Nephron (organoid): ENCODE data around the gene TJP1.
A peak's percentile ranks its signal among the peaks of the same experiment; 100 is the strongest.
"Not testable (repeated sequence)": the region's sequence is repeated elsewhere in the genome, so short reads cannot be mapped to it uniquely, and the experiment has no call there.

Source experiments
- H3K27ac Mint-ChIP-seq, 3 experiments: 2 replicates each; pipeline ENCODE4 v1.8.0; 2020; ENCODE audit warnings: mixed read lengths in 3 of 3, mild to moderate bottlenecking in 2 of 3, moderate library complexity in 1 of 3
- H3K27me3 Mint-ChIP-seq: 2 replicates; pipeline ENCODE4 v1.8.0; 2021; ENCODE audit warnings: low read depth, mild to moderate bottlenecking, moderate library complexity, mixed read lengths
- H3K36me3 Mint-ChIP-seq: 2 replicates; pipeline ENCODE4 v1.8.0; 2020; ENCODE audit warnings: low read depth, mixed read lengths
- H3K4me1 Mint-ChIP-seq: 2 replicates; pipeline ENCODE4 v1.8.0; 2020; ENCODE audit warnings: mixed read lengths
- H3K4me3 Mint-ChIP-seq, 3 experiments: 2 replicates each; pipeline ENCODE4 v1.8.0; 2020; ENCODE audit warnings: mild to moderate bottlenecking in 3 of 3, mixed read lengths in 3 of 3, moderate library complexity in 2 of 3
- H3K9me3 Mint-ChIP-seq: 2 replicates; pipeline ENCODE4 v1.8.0; 2020; ENCODE audit warnings: mixed read lengths
- TF ChIP-seq, protein P1 (sequence below), 3 experiments: fragments of 200-600 bp; sonication (generic); IDR thresholded peaks; one replicate each; pipeline ENCODE4 v1.5.0; 2021; ENCODE audit warnings: antibody characterized with exemption in 3 of 3; ENCODE audit not compliant: unreplicated experiment in 3 of 3

The TJP1 gene

DNA sequence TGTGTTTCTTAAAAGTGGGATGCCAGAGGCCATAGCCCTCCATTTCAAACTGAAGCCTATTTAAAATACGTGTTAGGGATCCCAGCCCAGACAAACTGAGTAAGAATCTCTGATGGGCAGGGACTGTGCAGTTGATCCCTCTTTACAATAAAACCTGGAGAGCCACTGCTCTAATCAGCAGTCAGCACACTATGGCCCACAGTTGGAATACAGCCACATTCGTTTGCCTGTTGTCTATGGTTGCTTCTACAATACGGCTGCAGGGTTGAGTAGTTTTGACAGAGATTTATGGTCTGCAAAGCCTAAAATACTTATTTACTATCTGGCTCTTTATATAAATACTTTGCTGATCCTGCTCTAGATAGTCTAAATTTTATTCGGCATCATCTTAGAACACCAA, 32.4 kb downstream of the TJP1 start:
- Mint-ChIP-seq H3K4me1 (peaks cover 9% of the 10 kb centered on the region), H3K27me3 (no peaks in the 10 kb centered on the region), H3K27ac (no peak overlapping the region)

DNA sequence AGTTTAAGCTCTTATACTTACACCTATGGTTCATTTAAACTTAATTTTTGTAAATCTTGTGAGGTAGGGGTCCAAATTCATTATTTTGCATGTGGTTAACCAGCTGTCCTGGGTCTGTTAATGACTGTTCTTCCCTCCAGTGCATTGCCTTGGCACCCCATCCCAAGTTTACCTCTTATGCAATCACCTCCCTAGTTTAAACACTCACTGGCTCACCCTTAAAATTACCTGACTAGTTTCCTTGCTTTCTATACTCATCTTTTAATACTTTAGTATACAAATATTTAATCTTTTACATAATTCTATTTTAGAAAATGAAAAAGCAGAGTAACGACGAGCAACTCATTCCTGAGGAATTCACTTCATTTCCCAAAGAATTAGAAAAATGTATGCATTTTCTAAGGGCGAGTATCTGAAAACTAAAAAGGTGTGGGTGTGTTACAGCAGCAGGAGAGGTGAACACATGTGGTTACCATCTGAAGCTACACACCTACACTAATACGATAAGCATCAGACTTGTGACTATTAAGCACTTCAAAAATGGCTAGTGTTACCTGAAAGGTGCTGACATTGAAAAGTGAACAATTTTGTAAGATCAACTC, 33.7 kb downstream of the TJP1 start:
- H3K36me3 Mint-ChIP-seq, result peaks cover 55% of the 10 kb centered on the region
- H3K4me1 Mint-ChIP-seq, result peaks cover 15% of the 10 kb centered on the region
- TF ChIP-seq, protein P1, sequence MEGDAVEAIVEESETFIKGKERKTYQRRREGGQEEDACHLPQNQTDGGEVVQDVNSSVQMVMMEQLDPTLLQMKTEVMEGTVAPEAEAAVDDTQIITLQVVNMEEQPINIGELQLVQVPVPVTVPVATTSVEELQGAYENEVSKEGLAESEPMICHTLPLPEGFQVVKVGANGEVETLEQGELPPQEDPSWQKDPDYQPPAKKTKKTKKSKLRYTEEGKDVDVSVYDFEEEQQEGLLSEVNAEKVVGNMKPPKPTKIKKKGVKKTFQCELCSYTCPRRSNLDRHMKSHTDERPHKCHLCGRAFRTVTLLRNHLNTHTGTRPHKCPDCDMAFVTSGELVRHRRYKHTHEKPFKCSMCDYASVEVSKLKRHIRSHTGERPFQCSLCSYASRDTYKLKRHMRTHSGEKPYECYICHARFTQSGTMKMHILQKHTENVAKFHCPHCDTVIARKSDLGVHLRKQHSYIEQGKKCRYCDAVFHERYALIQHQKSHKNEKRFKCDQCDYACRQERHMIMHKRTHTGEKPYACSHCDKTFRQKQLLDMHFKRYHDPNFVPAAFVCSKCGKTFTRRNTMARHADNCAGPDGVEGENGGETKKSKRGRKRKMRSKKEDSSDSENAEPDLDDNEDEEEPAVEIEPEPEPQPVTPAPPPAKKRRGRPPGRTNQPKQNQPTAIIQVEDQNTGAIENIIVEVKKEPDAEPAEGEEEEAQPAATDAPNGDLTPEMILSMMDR (IDR thresholded peaks at IDR 0.05; ENCODE audit: unreplicated experiment in 3 of 3), result no peak
- H3K27ac Mint-ChIP-seq, result no peak overlapping the region
- peaks cover 7% of the 10 kb centered on the region for H3K9me3 Mint-ChIP-seq
- no peak overlapping the region for H3K4me3 Mint-ChIP-seq
- H3K27me3 Mint-ChIP-seq, result no peaks in the 10 kb centered on the region

More for the DNA sequence above, 32.4 kb downstream of the TJP1 start:
- TF ChIP-seq, protein P1 (IDR thresholded peaks at IDR 0.05; ENCODE audit: unreplicated experiment in 3 of 3), result no peak
- H3K36me3 Mint-ChIP-seq, result peaks cover 58% of the 10 kb centered on the region
- peaks cover 17% of the 10 kb centered on the region for H3K9me3 Mint-ChIP-seq
- no peak overlapping the region for H3K4me3 Mint-ChIP-seq

DNA sequence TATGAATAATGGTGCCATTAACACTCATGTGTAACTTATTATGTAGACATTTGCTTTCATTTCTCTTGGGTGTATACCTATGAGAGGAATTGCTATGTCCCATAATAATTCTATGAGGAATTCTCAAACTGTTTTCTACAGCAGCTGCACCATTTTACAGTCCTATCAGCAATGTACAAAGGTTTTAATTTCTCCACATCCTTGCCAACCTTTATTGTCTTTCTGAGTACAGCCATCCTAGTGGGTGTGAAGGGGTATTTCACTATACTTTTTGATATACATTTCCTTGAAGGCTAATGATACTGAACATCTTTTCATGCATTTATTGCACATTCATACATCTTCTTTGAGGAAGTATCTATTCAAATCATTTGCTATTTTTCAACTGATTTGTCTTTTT, 34.5 kb downstream of the TJP1 start:
- Mint-ChIP-seq H3K4me1 (peaks cover 19% of the 10 kb centered on the region), H3K9me3 (peaks cover 7% of the 10 kb centered on the region), H3K27ac (peak overlapping the region in 1 of 3 experiments; percentile 29), H3K4me3 (no peak overlapping the region), H3K27me3 (no peaks in the 10 kb centered on the region), H3K36me3 (peaks cover 53% of the 10 kb centered on the region)
- TF ChIP-seq, protein P1 (IDR thresholded peaks at IDR 0.05; ENCODE audit: unreplicated experiment in 3 of 3), result no peak

DNA sequence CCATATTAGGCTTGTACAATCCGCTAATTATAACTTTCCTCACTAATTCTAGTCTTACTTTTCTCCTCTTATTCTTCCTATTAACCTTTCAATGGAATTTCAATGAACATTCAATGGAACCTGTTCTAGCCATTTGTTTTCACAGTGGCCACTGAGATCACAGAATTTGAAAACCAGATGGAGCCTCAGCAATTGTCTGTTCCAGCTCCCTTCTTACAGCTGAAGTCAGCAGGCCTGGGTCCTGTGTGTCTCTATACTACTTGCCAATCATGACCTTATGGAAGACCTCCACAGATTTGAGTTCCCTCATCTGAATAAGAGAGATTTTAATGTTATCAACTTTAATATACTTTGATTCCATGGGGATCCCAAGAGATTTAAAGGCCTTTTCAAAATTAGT, 36.6 kb downstream of the TJP1 start:
- Mint-ChIP-seq H3K9me3 (peaks cover 21% of the 10 kb centered on the region), H3K27ac (peak overlapping the region; percentile 5 to 32 (median 8)), H3K27me3 (no peaks in the 10 kb centered on the region), H3K4me3 (no peak overlapping the region), H3K4me1 (peaks cover 19% of the 10 kb centered on the region), H3K36me3 (peaks cover 64% of the 10 kb centered on the region)
- TF ChIP-seq, protein P1 (IDR thresholded peaks at IDR 0.05; ENCODE audit: unreplicated experiment in 3 of 3), result no peak

DNA sequence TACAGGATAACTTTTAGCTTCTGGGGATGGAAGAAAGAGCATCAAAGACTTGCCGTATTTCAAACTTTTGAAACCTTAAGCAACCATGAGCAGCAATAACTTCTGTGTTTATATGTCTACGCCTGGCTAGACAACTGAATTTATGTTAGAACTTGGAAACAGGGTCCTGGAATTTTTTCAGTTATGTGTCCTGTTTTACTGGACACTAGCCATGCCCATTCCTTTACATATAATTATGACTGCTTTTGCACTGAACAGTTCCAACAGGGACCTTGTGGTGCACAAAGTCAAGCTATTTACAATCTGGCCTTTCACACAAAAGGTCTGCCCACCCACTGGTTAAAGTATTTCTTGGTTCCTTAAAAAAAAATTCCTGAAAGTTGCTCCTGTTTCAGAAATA, 37.1 kb downstream of the TJP1 start:
- Mint-ChIP-seq H3K27ac (peak overlapping the region in 2 of 3 experiments; percentile 5 to 32), H3K4me1 (peaks cover 19% of the 10 kb centered on the region), H3K36me3 (peaks cover 65% of the 10 kb centered on the region), H3K27me3 (no peaks in the 10 kb centered on the region), H3K4me3 (no peak overlapping the region), H3K9me3 (peaks cover 26% of the 10 kb centered on the region)
- TF ChIP-seq, protein P1 (IDR thresholded peaks at IDR 0.05; ENCODE audit: unreplicated experiment in 3 of 3), result no peak

DNA sequence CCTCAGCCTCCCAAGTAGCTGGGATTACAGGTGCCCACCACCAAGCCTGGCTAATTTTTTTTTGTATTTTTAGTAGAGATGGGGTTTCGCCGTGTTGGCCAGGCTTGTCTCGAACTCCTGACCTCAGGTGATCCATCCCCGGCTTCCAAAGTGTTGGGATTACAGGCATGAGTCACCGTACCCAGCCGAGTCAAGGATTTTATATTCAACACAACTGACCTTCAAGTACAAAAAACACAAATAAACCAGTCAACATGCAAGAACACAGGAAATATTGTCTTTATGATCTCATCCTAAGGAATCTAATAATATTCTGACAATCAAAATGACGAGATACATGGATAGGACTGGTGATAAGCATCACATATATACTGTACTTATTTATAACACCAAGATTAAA, 37.9 kb downstream of the TJP1 start:
- Mint-ChIP-seq H3K36me3 (peaks cover 72% of the 10 kb centered on the region), H3K4me3 (no peak overlapping the region), H3K27me3 (no peaks in the 10 kb centered on the region), H3K27ac (peak overlapping the region in 2 of 3 experiments; percentile 5 to 32), H3K9me3 (peaks cover 31% of the 10 kb centered on the region), H3K4me1 (peaks cover 20% of the 10 kb centered on the region)
- TF ChIP-seq, protein P1 (IDR thresholded peaks at IDR 0.05; ENCODE audit: unreplicated experiment in 3 of 3), result no peak

DNA sequence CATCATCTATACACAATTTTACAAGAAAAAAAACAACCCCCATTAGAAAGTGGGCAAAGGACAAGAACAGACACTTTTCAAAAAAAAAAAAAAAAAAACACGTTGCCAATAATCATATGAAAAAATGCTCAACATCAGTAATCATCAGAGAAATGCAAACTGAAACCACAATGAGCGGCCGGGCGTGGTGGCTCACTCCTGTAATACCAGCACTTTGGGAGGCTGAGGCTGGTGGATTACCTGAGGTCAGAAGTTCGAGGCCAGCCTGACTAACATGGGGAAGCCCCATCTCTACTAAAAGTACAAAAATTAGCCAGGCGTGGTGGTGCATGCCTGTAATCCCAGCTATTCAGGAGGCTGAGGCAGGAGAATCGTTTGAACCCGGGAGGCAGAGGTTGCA, 39.5 kb downstream of the TJP1 start:
- not testable (repeated sequence) for H3K27me3 Mint-ChIP-seq, H3K4me3 Mint-ChIP-seq, H3K27ac Mint-ChIP-seq
- peaks cover 31% of the 10 kb centered on the region for H3K9me3 Mint-ChIP-seq
- peaks cover 82% of the 10 kb centered on the region for H3K36me3 Mint-ChIP-seq
- H3K4me1 Mint-ChIP-seq, result peaks cover 31% of the 10 kb centered on the region
